Left colon (tissue), 2 donors: ENCODE results near the gene CDT1. TPM values are rescaled to one million over a fixed set of nuclear protein-coding genes. Genes with fewer than 3 reads are reported as not detected.
"Not testable (repeated sequence)": the region's sequence is repeated elsewhere in the genome, so short reads cannot be mapped to it uniquely, and the experiment has no call there.

ENCODE experiments used
- ATAC-seq: fragments of 200-7000 bp; cut with Tn5 transposase; one replicate; pipeline ENCODE4 v1.9.1; 2020; ENCODE audit warnings: mild to moderate bottlenecking, moderate library complexity
- DNase-seq, 2 donors: peaks; one replicate each; pipeline ENCODE4 v3.0.0-alpha.2; 2020
- intact Hi-C, 2 donors: fragments of 100-400 bp; cut with DNase I in 1 of 2; cut with micrococcal nuclease in 1 of 2; formaldehyde crosslinking; loops; one replicate each; pipeline versions ENCODE4 v1.11.2 to v1.14.0; 2022; cut with DNase I, micrococcal nuclease
- total RNA-seq, 2 donors: library from RNA; stranded (reverse); fragmentation: NEBNext Ultra II Directional; extraction: Animal tissue kit (Norgen Biotek cat#: 25700); gene quantifications; one replicate each; pipeline ENCODE4 v1.2.1, GENCODE V29; 2021
- donor health status: DM: no; HTN: no; CAD: no.
- donor health status: DM: yes; HTN: yes; CAD: no.

CDT1 gene
- total RNA-seq, 2 donors from 2014 or later, result 6.8 to 14.8 TPM

- DNase-seq (no peak), ATAC-seq (no peak)
- intact Hi-C loops, result loop anchor here in 1 of 2 donors (5.0 kb wide), 1 partner anchor 33 kb away; no protein-coding TSS in a partner anchor
Observed at GRCh38 chr16:88780142-88781062, 23.2 kb upstream of the CDT1 start.

- no peak for ATAC-seq
- peak; percentile 54 to 56 for DNase-seq
- intact Hi-C loops, result loop anchor here in 1 of 2 donors (5.0 kb wide), 1 partner anchor 34 kb away; no protein-coding TSS in a partner anchor
Observed at GRCh38 chr16:88781140-88782077, 22.2 kb upstream of the CDT1 start.

- intact Hi-C loops, result loop anchor here in 1 of 2 donors (5.0 kb wide), 1 partner anchor 35 kb away; no protein-coding TSS in a partner anchor
- DNase-seq, result no peak
Observed at GRCh38 chr16:88782454-88783390, 20.9 kb upstream of the CDT1 start.

GRCh38 chr16:88783391-88784073 is 20.1 kb upstream of the CDT1 start:
- peak in 1 of 2 donors; percentile 48 for DNase-seq
- intact Hi-C loops, result loop anchor here in 1 of 2 donors (5.0 kb wide), 1 partner anchor 36 kb away; no protein-coding TSS in a partner anchor
- ATAC-seq, result peak; percentile 35

More at GRCh38 chr16:88782454-88783390, 20.9 kb upstream of the CDT1 start:
- no peak for ATAC-seq

- peak; percentile 61 for ATAC-seq
- intact Hi-C loops, result loop anchor here in 1 of 2 donors (5.0 kb wide), 1 partner anchor 37 kb away; no protein-coding TSS in a partner anchor
- peak; percentile 79 to 80 for DNase-seq
Observed at GRCh38 chr16:88784074-88784855, 19.3 kb upstream of the CDT1 start.

GRCh38 chr16:88784856-88785105 is 18.8 kb upstream of the CDT1 start:
- DNase-seq (no peak), ATAC-seq (peak; percentile 48)
- intact Hi-C loops, result loop anchor here (5.0 kb wide), 2 partner anchors 37 to 42 kb away; no protein-coding TSS in a partner anchor

- intact Hi-C loops, result loop anchor here in 1 of 2 donors (5.0 kb wide), 1 partner anchor 43 kb away; no protein-coding TSS in a partner anchor
- ATAC-seq (peak; percentile 72), DNase-seq (peak; percentile 66 to 86)
Observed at GRCh38 chr16:88785106-88785924, 18.3 kb upstream of the CDT1 start, which contains the start of gene PIEZO1. PIEZO1 (minus strand) TSS chr16:88785220; CDS start chr16:88784964, 256 bp downstream.

- intact Hi-C loops, result loop anchor here in 1 of 2 donors (5.0 kb wide), 1 partner anchor 45 kb away; no protein-coding TSS in a partner anchor
- DNase-seq (no peak), ATAC-seq (no peak)
Observed at GRCh38 chr16:88787579-88788314, 15.8 kb upstream of the CDT1 start.

- DNase-seq, ATAC-seq: not testable (repeated sequence)
- intact Hi-C loops, result loop anchor here in 1 of 2 donors (5.0 kb wide), 1 partner anchor 46 kb away; no protein-coding TSS in a partner anchor
Observed at GRCh38 chr16:88788749-88789148, 14.8 kb upstream of the CDT1 start.

GRCh38 chr16:88789594-88789993 is 14.0 kb upstream of the CDT1 start:
- ATAC-seq (no peak), DNase-seq (no peak)
- intact Hi-C loops, result loop anchor here in 1 of 2 donors (5.0 kb wide), 1 partner anchor 47 kb away; no protein-coding TSS in a partner anchor

- ATAC-seq (no peak), DNase-seq (peak in 1 of 2 donors; percentile 65)
- intact Hi-C loops, result no loop called here
Observed at GRCh38 chr16:88790312-88791211, 13.0 kb upstream of the CDT1 start.

GRCh38 chr16:88792078-88792550 is 11.5 kb upstream of the CDT1 start:
- ATAC-seq (no peak), DNase-seq (no peak)

GRCh38 chr16:88792668-88793250 is 10.8 kb upstream of the CDT1 start:
- no peak for ATAC-seq
- intact Hi-C loops, result no loop called here

More at GRCh38 chr16:88792078-88792550, 11.5 kb upstream of the CDT1 start:
- intact Hi-C loops, result no loop called here

More at GRCh38 chr16:88792668-88793250, 10.8 kb upstream of the CDT1 start:
- no peak for DNase-seq
